Measurements from ENCODE around the gene TCF15.
A peak's percentile ranks its signal among the peaks of the same experiment; 100 is the strongest.
"Not testable (repeated sequence)": the region's sequence is repeated elsewhere in the genome, so short reads cannot be mapped to it uniquely, and the experiment has no call there.

TCF15 gene

DNA sequence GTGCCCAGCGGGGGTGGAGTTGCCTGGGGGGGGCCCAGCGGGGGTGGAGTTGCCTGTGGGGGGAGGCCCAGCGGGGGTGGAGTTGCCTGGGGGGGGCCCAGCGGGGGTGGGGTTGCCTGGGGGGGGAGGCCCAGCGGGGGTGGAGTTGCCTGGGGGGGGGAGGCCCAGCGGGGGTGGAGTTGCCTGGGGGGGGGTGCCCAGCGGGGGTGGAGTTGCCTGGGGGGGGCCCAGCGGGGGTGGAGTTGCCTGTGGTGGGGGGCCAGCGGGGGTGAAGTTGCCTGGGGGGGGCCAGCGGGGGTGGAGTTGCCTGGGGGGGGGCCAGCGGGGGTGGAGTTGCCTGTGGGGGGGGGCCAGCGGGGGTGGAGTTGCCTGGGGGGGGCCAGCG lies 31.9 kb upstream of the TCF15 start:
- not testable (repeated sequence) for DNase-seq (ENCODE audit: low read depth)

DNA sequence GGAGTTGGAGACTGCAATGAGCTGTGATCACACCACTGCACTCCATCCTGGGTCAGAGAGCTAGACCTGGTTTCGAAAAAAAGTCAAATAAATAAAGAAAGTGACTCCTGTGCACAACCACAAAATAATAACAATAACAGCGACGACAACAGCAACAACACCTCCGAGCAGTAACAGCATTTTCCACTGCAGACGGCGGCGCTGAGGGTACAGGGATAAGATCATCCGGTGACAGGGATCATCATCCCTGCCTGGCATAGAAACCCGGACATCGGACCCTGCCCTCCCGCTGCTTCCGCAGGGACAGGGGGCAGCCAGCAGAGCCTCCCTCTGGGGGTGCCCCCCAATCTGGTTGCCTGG lies 31.4 kb upstream of the TCF15 start:
- DNase-seq (ENCODE audit: low read depth) = no peak

DNA sequence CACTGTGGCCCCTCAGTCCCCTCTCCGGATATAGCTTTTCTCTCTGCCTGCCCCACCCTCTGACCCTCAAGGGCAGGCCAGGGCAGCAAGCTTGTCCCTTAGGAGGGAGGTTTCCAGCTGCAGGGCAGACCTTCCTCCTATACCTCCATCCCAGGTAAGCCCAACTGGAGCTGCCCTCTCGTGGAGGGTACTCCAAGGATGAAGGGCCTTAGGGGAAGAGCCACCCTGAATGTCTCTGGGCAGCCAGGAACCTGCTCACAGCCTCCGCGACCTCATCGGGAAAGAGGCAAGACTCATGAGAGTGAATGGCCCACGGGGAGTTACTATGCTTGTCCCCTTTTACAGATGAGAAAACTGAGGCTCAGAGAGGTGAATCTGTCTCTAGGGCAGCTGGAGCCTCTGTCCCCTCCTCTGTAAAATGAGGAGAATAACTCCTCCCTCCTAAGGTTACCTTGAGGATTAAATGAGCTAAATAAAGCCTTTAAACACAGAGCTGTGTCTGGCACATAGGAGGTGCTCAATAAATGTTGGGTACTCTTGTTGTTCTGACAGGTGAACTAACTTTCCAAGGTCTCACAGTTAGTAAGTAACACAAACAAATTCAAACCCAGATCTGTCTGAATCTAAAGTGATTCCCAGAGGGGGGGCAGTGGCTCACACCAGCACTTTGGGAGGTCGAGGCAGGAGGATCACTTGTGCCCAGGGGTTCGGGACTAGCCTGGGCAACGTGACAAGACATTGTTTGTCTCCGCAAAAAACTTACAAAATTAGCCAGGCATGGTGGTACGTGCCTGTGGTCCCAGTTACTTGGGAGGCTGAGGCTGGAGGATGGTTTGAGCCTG lies 30.8 kb upstream of the TCF15 start:
- DNase-seq (ENCODE audit: low read depth) = no peak

DNA sequence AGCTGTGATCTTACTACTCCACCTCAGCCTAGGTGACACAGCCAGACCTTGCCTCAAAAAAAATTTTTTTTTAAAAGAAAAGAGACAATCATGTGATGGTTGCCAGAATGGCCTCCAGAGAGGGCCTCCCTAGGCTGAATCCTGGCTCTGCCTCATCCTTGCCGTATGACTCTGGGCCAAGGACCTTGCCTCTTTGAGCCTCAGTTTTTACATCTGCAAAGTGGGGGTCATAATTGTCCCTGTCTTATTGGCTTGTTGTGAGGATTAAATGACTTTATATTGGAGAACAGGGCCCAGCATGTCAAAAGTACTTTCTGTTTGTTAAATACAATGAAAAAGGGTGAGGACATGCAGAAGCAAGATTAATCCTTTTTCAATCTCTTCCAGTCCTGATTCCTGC lies 28.5 kb upstream of the TCF15 start:
- no peak for DNase-seq (ENCODE audit: low read depth)

DNA sequence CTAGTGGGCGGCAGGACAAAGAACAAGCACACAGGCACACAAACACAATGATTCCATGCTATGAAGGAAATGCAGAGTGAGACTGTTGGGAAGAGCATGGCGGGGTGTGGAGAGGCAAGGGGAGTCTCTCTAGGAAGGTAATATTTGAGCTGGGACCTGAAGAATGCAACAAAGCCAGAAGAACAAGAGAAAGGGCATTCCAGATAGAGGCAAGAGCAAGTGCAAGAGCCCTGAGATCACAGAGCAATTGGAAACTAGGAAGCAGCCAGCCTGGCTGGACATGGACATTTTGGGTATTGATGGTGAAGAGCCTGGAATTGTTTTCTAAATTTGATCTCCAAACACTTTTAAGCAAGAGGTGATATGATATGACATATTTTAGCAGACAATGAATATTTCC lies 27.4 kb upstream of the TCF15 start:
- DNase-seq (ENCODE audit: low read depth) = no peak

DNA sequence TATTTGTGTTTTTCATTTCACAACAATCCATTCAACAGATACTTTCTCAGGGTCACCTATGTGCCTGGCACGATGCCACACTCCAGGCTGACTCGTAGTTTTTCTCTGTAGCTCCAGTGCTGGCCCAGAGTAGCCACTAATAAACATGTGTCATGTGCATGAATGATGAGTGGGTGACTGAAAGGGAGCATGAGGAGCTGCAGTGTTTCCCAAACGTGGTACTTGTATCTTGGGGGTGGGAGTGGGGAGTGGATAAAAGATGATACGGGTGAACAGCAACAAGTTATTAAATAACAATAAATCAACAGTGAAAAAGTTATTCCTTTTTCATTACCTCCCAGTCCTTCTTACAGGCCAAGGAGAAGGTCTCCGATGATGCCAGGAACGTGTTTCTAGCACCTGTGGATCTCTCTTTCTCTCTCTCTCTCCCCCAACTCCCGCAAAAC lies 25.8 kb upstream of the TCF15 start:
- no peak for DNase-seq (ENCODE audit: low read depth)

DNA sequence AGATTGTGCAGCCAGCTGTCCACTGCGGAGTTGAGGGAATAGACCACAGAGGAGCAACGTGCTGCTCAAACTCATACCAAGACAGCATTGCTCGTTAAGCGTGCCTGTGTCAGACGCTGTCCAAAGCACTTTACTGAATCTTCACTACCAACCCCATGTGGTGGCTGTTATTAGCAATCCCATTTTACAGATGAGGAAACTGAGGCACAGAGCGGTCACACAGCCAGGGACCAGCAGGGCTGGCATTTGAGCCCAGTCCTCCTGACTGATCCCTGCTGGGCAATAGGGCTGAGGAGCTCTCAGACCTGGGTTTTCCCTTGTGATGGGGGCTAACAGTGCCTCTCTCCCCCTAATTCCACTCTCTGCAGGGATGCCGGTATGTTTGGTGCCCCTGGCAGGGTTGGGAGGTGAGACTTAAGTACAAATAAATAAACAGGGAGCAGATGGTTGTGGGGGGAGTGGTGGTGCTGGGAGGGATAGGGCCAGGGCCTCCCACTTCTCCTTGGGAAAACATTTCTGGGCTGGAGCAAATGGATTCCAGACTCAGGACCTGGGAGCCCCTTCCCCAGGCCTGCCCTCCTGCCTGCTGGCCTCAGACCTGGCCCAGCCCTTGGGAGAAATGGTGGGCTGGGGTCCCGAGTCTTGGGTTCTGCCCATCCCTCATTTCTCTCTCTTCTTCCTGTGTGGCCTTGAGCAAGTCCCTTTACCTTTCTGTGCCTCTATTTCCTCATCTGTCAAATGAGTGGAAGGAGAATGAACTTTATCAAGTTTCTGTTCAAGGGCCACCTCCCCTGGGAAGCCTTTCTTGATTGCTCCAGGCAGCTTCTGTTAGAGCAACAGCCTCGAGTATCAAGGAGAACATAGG lies 25.2 kb upstream of the TCF15 start:
- no peak for DNase-seq (ENCODE audit: low read depth)

DNA sequence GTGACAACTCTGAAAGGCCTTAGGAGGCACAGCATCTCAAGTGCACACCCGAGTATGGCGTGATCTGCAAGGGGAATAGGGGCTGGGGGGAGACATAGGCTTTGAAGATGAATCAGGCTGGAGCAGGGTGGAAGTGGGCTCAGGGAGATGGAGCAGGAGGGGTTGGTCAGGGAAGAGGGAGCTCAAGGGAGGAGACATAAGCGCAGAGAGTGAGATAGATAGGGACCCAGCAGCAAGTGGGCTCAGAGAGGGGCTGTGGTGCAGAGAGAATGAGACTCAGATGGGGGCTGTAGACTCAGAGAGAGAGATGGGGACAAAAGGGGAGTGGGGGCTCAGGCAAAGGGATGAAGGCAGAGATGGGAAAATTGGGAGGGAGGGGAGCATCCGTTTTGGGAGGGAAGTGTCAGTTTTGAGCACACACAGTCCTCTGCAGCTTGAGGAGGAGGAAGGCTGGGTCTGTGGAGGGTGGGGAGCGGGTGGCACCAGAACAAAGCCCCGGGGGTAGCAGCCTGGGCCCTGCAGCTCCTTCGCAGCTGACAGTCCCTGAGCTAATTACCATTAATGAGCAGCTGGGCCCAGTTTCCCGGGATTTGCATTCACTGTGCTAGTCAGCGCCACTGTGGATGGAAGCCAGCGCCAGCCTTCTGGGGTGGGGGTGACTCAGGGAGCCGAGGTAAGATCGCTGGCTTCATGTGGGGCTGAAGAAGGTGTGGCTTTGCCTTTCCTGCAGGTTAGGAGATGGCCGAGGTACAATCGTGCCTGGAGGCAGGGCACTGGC lies 24.2 kb upstream of the TCF15 start:
- DNase-seq (ENCODE audit: low read depth) = no peak

DNA sequence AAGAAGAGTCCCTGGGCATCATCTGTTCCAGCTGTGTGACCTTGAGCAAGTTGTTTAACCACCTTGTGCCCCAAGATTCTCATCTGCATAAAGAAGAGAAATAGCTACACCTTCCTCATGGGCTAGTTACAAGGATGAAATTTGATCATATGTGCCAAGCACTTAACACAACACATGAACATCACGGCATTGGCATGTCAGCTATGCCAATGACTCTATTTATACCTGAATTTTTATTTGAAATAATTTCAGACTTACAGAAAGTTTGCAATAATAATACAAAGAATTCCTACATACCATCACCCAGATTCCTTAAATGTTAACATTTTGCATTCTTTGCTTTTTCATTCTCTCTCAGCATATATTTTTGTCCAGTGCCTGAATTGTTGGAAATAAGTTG lies 21.0 kb upstream of the TCF15 start:
- no peak for DNase-seq (ENCODE audit: low read depth)

DNA sequence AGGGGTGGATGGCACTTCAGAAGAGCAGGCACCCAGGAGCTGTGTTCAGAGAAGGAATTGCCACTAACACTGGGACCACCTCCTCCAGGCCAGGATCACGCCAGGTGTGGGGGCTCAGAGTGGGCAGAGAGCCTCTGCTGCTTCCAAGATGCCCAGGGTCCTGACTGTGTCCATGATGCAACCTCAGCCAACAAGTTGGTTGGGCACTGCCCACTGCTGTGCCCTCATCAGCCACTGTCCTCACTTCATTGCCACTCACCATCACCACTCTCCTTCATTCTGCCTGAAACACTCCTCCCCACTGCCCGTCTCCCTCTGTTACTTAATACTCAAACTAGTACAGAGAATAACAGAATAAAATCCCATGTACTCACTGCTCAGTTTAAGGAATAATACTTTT lies 16.5 kb upstream of the TCF15 start:
- no peak for DNase-seq (ENCODE audit: low read depth)

DNA sequence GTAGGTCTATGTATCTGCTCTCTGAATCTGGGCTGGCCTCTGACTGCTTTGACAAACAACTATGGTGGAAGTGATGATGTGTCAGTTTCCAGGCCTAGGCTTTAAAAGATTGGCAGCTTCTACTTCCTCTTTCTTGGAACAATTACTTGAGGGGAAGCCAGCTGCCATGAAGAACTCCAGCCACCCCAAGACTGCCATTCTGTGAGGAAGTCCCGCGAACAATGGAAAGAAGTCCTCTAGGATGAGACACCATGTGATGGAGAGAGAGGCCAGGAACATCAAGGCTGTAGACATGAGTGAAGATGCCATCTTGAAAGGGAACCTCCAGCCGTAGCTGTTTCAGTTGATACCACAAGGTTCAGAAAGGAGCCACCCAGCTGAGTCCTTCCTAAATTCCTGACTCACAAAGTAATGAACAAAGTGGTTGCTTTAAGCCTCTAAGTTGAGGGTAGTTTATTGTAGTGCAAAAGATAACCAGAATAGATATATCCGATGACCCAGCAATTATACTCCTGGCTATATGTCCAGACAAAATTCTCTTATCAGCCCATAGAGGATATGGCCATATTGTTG lies 15.3 kb upstream of the TCF15 start:
- DNase-seq (ENCODE audit: low read depth) = no peak

DNA sequence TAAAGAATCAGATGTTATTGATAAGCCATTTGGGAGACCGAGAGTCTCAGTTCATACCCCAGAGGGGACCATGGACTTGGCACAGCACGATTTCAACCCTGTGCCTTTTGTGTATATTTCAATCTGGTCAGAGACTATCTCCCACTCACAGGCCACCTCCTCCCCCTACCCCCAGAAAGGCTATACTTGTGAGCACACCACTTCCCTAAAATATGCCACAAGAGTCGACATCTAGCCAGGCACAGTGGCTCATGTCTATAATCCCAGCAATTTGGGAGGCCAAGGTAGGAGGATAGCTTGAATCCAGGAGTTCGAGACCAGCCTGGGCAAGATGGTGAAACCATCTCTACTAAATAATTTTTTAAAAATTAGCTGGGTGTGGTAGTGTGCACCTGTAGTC lies 13.6 kb upstream of the TCF15 start:
- no peak for DNase-seq (ENCODE audit: low read depth)

DNA sequence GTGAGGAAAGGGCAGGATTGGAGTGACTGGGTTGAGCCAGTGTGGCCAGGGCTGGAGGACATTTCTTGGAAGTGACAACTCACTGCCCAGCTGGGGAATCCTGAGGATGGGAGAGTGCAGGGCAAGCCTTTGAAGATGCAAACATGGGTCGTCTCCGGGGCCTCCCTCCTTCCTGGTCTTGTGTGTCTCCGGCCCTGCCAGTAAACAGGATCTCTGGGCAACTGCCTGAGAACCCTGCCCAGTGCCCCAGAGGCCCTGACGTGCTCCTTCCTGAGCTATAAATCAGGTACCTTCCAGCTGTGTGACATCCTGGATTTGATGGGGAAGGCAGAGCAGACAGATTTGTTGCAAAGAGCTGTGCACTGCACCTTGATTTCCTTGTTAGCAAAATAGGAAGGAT lies 12.9 kb upstream of the TCF15 start:
- no peak for DNase-seq (ENCODE audit: low read depth)

DNA sequence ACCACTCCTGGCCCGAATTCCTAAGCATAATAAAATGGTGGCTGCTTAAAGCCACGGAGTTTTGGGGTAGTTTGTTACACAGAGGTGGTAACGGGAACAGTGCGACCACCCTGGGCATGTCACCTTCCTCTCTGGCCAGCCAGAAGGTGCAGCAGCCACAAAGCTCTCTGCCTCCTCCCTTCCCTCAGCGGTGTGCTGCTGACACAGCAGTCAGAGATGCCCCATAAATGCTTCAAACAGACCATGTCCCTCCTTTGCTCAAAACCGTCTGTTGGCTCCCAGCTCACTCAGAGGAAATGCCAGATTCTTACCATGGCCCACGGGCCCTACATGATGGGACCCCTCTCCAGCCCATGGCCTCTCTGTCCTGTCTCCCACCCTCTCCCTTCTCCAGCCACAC lies 12.1 kb upstream of the TCF15 start:
- no peak for DNase-seq (ENCODE audit: low read depth)

DNA sequence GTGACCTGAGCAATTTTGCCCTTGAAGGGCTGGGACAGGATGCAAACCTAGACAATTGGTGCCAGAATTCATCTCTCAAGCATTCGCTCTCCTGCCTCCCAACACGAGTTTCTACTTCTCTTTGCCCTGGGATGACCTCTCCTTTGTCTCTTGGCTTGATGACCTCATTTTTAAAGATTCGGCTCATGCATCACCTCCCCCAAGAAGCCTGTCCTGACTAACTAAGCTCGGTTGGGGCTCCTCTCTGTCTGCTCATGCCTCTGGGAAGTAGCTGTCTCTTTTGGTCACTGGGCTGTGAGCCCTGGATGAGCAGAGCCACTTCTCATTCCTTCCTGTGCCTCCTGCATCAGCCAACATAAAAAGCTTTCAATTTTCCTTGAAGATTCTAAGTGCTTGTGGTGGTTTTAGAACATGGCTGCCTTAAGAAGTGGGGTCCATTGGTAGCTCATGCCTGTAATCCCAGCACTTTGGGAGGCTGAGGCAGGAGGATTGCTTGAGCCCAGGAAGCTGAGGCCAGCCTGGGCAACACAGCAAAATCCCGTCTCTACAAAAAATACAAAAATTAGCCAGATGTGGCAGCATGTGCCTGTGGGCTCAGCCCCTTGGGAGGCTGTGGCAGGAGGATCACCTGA lies 11.1 kb upstream of the TCF15 start:
- DNase-seq (ENCODE audit: low read depth) = peak; percentile 27

DNA sequence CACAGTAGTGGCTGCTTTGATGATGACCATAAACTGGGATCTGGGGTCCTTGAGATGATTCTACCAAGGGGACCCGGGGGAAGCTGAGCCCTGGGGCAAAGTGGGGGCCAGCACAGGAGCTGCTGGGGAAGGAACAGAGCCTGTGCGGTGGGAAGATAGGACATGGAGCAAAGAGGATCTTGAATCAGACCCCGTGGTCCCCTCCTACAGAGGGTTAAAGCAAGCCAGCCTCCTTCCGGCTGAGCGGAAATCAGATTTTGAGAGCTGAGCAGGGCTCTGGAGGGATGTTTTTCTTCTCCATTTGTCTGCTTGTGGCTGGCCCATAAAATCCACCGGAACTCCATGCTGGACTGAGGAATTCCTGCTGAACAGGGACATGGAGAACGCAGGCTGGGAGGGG lies 10.1 kb upstream of the TCF15 start:
- no peak for DNase-seq (ENCODE audit: low read depth)

DNA sequence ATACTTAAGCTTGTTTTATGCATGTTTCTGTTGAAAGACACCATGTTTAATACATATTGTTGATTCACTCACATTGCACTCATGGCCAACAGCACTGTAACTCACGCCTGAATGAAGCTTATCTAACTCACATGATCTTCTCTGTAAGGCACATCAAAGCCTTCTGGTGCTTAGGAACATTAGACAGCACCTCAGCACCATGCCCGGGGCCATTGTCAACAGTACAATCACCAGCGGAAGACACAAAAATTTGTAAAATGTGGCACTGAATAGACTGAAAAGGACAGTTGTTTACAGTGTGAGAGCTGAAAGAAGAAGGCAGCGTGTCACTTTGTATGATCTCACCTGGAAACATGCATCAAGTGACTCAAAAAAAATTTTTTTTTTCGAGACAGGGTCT lies 8.9 kb upstream of the TCF15 start:
- no peak for DNase-seq (ENCODE audit: low read depth)

DNA sequence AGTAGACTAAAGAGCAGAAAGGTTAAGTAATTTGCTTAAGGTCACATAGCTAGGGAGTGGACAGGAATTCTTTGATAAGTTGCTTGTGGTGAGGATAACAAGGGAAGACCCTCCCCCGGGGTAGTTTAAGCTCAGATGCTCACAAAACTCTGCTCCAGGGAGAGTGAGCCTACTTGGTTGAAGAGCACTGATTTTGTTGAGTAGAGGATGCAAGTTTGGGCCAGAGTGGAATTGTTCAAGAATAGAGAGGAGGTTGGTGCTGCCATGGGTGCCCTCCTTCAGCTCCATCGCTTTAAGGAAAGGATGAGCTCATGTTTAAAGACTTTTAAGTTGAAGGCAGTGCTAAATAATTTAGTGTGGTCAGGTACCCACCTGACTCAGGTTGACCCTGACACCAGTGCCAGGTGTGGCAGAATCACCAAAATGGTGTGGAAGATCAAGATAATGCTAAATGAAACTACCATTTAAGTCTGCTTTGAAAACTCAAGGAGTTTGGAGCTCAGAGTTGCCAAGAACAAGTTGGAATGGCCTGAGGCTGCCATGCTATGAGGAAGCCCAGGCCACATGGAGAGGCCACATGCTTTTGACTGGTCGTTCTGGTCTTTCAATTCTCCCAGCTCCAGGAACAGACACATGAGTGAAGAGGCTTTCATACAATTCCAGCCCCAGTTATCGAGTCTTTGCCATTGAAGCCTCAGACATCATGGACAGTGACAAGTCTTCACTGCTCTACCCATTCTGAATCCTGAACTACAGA lies 8.0 kb upstream of the TCF15 start:
- no peak for DNase-seq (ENCODE audit: low read depth)

DNA sequence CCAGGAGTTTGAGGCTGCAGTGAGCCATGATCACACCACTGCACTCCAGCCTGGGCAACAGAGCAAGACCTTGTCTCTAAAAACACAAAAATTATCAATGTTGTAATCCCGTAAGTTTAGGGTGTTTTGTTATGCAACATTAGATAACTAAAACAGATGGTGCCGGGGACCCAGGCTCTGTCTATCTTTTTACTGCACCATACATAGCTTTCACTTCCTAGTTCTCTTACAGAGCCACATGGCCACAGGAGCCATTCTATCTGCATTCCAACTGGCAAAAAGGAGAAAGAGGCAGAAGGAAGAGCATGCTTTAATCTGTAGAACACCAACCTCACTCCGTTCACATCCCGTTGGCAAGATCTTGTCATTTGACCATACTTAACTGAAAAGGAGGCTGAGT lies 5.4 kb upstream of the TCF15 start:
- DNase-seq (ENCODE audit: low read depth) = no peak

DNA sequence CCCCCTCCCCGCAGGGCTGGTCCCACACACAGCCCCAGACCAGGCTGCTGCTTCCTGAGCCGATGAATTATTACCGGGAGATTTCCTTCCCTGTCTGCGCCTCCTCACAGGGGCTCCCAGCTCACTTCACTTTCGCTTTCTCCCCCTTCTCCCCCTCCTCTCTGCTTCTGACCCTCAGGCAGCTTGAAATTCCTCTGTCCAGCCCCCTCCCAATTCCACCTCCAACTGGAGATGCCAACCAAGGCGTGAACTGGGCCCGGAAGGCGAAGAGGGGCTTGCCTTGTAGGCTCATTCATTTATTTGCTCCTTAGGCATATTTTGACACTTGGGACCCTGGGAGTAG lies 1.7 kb upstream of the TCF15 start:
- DNase-seq (ENCODE audit: low read depth) = no peak

All from GM04503 (cell line).